H9 (cell line): ENCODE measurements around the gene CLEC16A. TPM values are rescaled to one million over a fixed set of nuclear protein-coding genes. Genes with fewer than 3 reads are reported as not detected.
"Not testable (repeated sequence)": the region's sequence is repeated elsewhere in the genome, so short reads cannot be mapped to it uniquely, and the experiment has no call there.

Experiments
- DNase-seq: peaks from one replicate; pipeline ENCODE4 v3.0.0-alpha.2; 2017
- H2AFZ ChIP-seq: one replicate; pipeline ENCODE4 v1.6.1; 2013; ENCODE audit warnings: mild to moderate bottlenecking, low read length, control low read depth, moderate library complexity
- H2AK5ac ChIP-seq: 2 replicates; pipeline ENCODE4 v1.6.1; 2013; ENCODE audit warnings: low read length, control low read depth, mixed read lengths; ENCODE audit not compliant: insufficient read length
- H2BK120ac ChIP-seq: one replicate; pipeline ENCODE4 v1.6.1; 2013; ENCODE audit warnings: low read depth, mild to moderate bottlenecking, low read length, control low read depth, inconsistent platforms; ENCODE audit not compliant: poor library complexity, severe bottlenecking
- H2BK12ac ChIP-seq: 2 replicates; pipeline ENCODE4 v1.6.1; 2013; ENCODE audit warnings: low read length, control low read depth, mixed read lengths, low read depth; ENCODE audit not compliant: insufficient read length
- H2BK15ac ChIP-seq: 2 replicates; pipeline ENCODE4 v1.6.1; 2013; ENCODE audit warnings: low read depth, low read length, control low read depth
- H2BK20ac ChIP-seq: one replicate; pipeline ENCODE4 v1.6.1; 2013; ENCODE audit warnings: low read depth, mild to moderate bottlenecking, low read length, control low read depth, inconsistent platforms; ENCODE audit not compliant: poor library complexity, severe bottlenecking
- H2BK5ac ChIP-seq: 2 replicates; pipeline ENCODE4 v1.6.1; 2013; ENCODE audit warnings: low read length, control low read depth, mixed read lengths; ENCODE audit not compliant: insufficient read length
- H3K14ac ChIP-seq: 2 replicates; pipeline ENCODE4 v1.6.1; 2013; ENCODE audit warnings: low read length, control low read depth; ENCODE audit not compliant: insufficient read depth
- H3K18ac ChIP-seq: 2 replicates; pipeline ENCODE4 v1.6.1; 2013; ENCODE audit warnings: low read depth, mild to moderate bottlenecking, mixed read lengths, low read length, control low read depth; ENCODE audit not compliant: insufficient read length
- H3K23ac ChIP-seq: 2 replicates; pipeline ENCODE4 v1.6.1; 2013; ENCODE audit warnings: low read length, control low read depth, mixed read lengths, low read depth; ENCODE audit not compliant: insufficient read length
- H3K23me2 ChIP-seq: 2 replicates; pipeline ENCODE4 v1.6.1; 2013; ENCODE audit warnings: low read depth, mild to moderate bottlenecking, mixed read lengths, low read length, control low read depth; ENCODE audit not compliant: insufficient read length, poor library complexity, severe bottlenecking
- H3K27ac ChIP-seq: 2 replicates; pipeline ENCODE4 v1.5.1; 2013; ENCODE audit warnings: low read length, control low read depth, mixed read lengths, low read depth; ENCODE audit not compliant: insufficient read length
- H3K27me3 ChIP-seq: 2 replicates; pipeline ENCODE4 v1.6.1; 2013; ENCODE audit warnings: low read length, control low read depth, inconsistent platforms; ENCODE audit not compliant: insufficient read depth
- H3K4ac ChIP-seq: 2 replicates; pipeline ENCODE4 v1.6.1; 2013; ENCODE audit warnings: low read depth, mild to moderate bottlenecking, control low read depth, inconsistent platforms, low read length, moderate library complexity
- H3K4me1 ChIP-seq: 2 replicates; pipeline ENCODE4 v1.6.1; 2013; ENCODE audit warnings: low read length, control low read depth, inconsistent platforms; ENCODE audit not compliant: insufficient read depth
- H3K4me2 ChIP-seq: 2 replicates; pipeline ENCODE4 v1.6.1; 2013; ENCODE audit warnings: low read length, control low read depth, mixed read lengths; ENCODE audit not compliant: insufficient read length, insufficient read depth
- H3K56ac ChIP-seq: 2 replicates; pipeline ENCODE4 v1.6.1; 2013; ENCODE audit warnings: low read depth, mild to moderate bottlenecking, mixed read lengths, low read length, control low read depth; ENCODE audit not compliant: insufficient read length
- H3K79me1 ChIP-seq: 2 replicates; pipeline ENCODE4 v1.6.1; 2013; ENCODE audit warnings: low read depth, mild to moderate bottlenecking, moderate library complexity, low read length, control low read depth, inconsistent platforms; ENCODE audit not compliant: insufficient read depth, poor library complexity, severe bottlenecking
- H3K79me2 ChIP-seq: 2 replicates; pipeline ENCODE4 v1.6.1; 2013; ENCODE audit warnings: low read length, control low read depth, inconsistent platforms; ENCODE audit not compliant: insufficient read depth
- H3K9ac ChIP-seq: 2 replicates; pipeline ENCODE4 v1.6.1; 2013; ENCODE audit warnings: low read length, control low read depth, mixed read lengths; ENCODE audit not compliant: insufficient read length; ENCODE audit errors: extremely low read depth
- H3K9me3 ChIP-seq: one replicate; pipeline ENCODE4 v1.6.1; 2013; ENCODE audit warnings: low read depth, low read length, inconsistent platforms; ENCODE audit not compliant: control insufficient read depth
- H3T11ph ChIP-seq: one replicate; pipeline ENCODE4 v1.6.1; 2013; ENCODE audit warnings: mild to moderate bottlenecking, low read length, control low read depth, inconsistent platforms
- H4K20me1 ChIP-seq: one replicate; pipeline ENCODE4 v1.6.1; 2013; ENCODE audit not compliant: control insufficient read depth, insufficient read length, insufficient read depth
- H4K5ac ChIP-seq: 2 replicates; pipeline ENCODE4 v1.6.1; 2013; ENCODE audit warnings: low read depth, mild to moderate bottlenecking, mixed read lengths, low read length, control low read depth; ENCODE audit not compliant: insufficient read length
- H4K8ac ChIP-seq: replicated peaks from 2 replicates; pipeline ENCODE4 v1.6.1; 2013; ENCODE audit warnings: low read length, control low read depth, mixed read lengths, low read depth; ENCODE audit not compliant: insufficient read length
- H4K91ac ChIP-seq: 2 replicates; pipeline ENCODE4 v1.6.1; 2013; ENCODE audit warnings: low read depth, mild to moderate bottlenecking, moderate library complexity, mixed read lengths, low read length, control low read depth; ENCODE audit not compliant: insufficient read length
- H3K27ac Mint-ChIP-seq, 3 experiments: 2 replicates in 2 of 3; 3 replicates in 1 of 3; pipeline ENCODE4 v1.8.0; 2020 to 2021; ENCODE audit warnings: mixed read lengths in 3 of 3, mild to moderate bottlenecking in 1 of 3, moderate library complexity in 1 of 3
- H3K27me3 Mint-ChIP-seq: 2 replicates; pipeline ENCODE4 v1.8.0; 2021; ENCODE audit warnings: low read depth, mild to moderate bottlenecking, moderate library complexity, mixed read lengths
- H3K36me3 Mint-ChIP-seq, 3 experiments: 2 replicates in 2 of 3; 3 replicates in 1 of 3; pipeline ENCODE4 v1.8.0; 2020 to 2021; ENCODE audit warnings: low read depth in 3 of 3, mixed read lengths in 3 of 3; ENCODE audit not compliant: insufficient read depth in 1 of 3
- H3K4me1 Mint-ChIP-seq, 2 experiments: 2 replicates each; pipeline ENCODE4 v1.8.0; 2020; ENCODE audit warnings: mixed read lengths in 2 of 2
- H3K4me3 Mint-ChIP-seq, 2 experiments: 2 replicates in 1 of 2; 3 replicates in 1 of 2; pipeline ENCODE4 v1.8.0; 2020 to 2021; ENCODE audit warnings: mild to moderate bottlenecking in 2 of 2, mixed read lengths in 2 of 2, moderate library complexity in 1 of 2
- H3K9me3 Mint-ChIP-seq, 2 experiments: 2 replicates in 1 of 2; 3 replicates in 1 of 2; pipeline ENCODE4 v1.8.0; 2020; ENCODE audit warnings: mild to moderate bottlenecking in 2 of 2, mixed read lengths in 2 of 2, moderate library complexity in 1 of 2
- WGBS: extraction: QIAGEN DNeasy Blood & Tissue Kit; methylation state at CpG from one replicate; pipeline ENCODE4 v1.1.7; 2013; ENCODE audit warnings: missing lambda C conversion rate, low lambda C conversion rate, mixed read lengths; ENCODE audit not compliant: insufficient read length; ENCODE audit errors: extremely low coverage; 5-methylcytosine and 5-hydroxymethylcytosine counted together
- total RNA-seq: library from RNA; stranded (reverse); gene quantifications from 2 replicates; pipeline ENCODE4 v1.2.1, GENCODE V29; 2021
- TF ChIP-seq, protein P1 (sequence below): fragments of 200-600 bp; sonication (generic); conservative IDR thresholded peaks from 3 replicates; pipeline ENCODE4 v1.8.0; 2021; ENCODE audit warnings: antibody characterized with exemption, mild to moderate bottlenecking

CLEC16A gene
- total RNA-seq, 1 experiment from 2014 or later = 15.2 TPM

DNA sequence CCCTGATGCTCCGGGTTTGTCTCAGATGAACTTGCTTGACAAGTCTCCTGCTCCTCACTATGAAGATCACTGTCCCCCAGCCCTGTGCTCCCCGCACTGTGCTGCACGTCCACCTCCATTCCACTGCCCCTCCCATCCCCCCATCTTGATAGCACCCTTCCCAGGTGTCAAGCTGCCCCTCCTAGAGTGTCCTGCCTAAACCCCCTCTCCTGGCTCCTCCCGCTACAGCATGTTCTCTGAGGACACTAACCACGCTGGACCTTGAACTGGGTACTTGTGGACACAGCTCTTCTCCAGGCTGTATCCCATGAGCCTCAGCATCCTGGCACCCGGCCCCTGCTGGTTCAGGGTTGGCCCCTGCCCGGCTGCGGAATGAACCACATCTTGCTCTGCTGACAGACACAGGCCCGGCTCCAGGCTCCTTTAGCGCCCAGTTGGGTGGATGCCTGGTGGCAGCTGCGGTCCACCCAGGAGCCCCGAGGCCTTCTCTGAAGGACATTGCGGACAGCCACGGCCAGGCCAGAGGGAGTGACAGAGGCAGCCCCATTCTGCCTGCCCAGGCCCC is 20.6 kb upstream of the CLEC16A start:
- no peak overlapping the region for H2BK15ac ChIP-seq
- no peak overlapping the region for H3T11ph ChIP-seq
- WGBS = no CpG with 5 or more reads among the region's 14 CpGs
- no peak overlapping the region for H3K18ac ChIP-seq
- Mint-ChIP-seq H3K27me3 (no peaks in the 10 kb centered on the region; the same call in 1 of the 2 replicates), H3K4me1 (peaks cover 0 to 8% of the 10 kb centered on the region in 2 experiments; a peak in 3 of 4 replicates), H3K27ac (peak overlapping the region in 1 of 3 experiments; percentile 67; a peak in 3 of 7 replicates), H3K36me3 (peaks cover 6 to 14% (median 11%) of the 10 kb centered on the region in 3 experiments), H3K9me3 (no peaks in the 10 kb centered on the region), H3K4me3 (no peak overlapping the region)
- H3K14ac ChIP-seq = no peak overlapping the region; the same call in 1 of the 2 replicates
- no peak overlapping the region for H3K56ac ChIP-seq
- H4K8ac ChIP-seq = no peak overlapping the region
- H4K20me1 ChIP-seq = no peaks in the 10 kb centered on the region
- H2BK5ac ChIP-seq = no peak overlapping the region
- TF ChIP-seq, protein P1, sequence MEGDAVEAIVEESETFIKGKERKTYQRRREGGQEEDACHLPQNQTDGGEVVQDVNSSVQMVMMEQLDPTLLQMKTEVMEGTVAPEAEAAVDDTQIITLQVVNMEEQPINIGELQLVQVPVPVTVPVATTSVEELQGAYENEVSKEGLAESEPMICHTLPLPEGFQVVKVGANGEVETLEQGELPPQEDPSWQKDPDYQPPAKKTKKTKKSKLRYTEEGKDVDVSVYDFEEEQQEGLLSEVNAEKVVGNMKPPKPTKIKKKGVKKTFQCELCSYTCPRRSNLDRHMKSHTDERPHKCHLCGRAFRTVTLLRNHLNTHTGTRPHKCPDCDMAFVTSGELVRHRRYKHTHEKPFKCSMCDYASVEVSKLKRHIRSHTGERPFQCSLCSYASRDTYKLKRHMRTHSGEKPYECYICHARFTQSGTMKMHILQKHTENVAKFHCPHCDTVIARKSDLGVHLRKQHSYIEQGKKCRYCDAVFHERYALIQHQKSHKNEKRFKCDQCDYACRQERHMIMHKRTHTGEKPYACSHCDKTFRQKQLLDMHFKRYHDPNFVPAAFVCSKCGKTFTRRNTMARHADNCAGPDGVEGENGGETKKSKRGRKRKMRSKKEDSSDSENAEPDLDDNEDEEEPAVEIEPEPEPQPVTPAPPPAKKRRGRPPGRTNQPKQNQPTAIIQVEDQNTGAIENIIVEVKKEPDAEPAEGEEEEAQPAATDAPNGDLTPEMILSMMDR = no peak
- no peaks in the 10 kb centered on the region for H3K79me1 ChIP-seq
- H4K91ac ChIP-seq = no peak overlapping the region
- no peak overlapping the region for H2BK120ac ChIP-seq
- no peak overlapping the region for H2AFZ ChIP-seq
- H3K4me1 ChIP-seq = no peaks in the 10 kb centered on the region
- no peak overlapping the region for H3K4ac ChIP-seq
- no peak overlapping the region for H3K27ac ChIP-seq
- H2BK20ac ChIP-seq = no peak overlapping the region
- no peak overlapping the region for H3K4me2 ChIP-seq
- H3K27me3 ChIP-seq = no peaks in the 10 kb centered on the region
- H2BK12ac ChIP-seq = no peak overlapping the region
- H3K79me2 ChIP-seq = no peaks in the 10 kb centered on the region
- H2AK5ac ChIP-seq = no peak overlapping the region
- H3K9ac ChIP-seq = no peak overlapping the region
- DNase-seq = no peak
- no peaks in the 10 kb centered on the region for H3K23me2 ChIP-seq
- H4K5ac ChIP-seq = no peak overlapping the region
- H3K23ac ChIP-seq = no peak overlapping the region
- no peaks in the 10 kb centered on the region for H3K9me3 ChIP-seq

DNA sequence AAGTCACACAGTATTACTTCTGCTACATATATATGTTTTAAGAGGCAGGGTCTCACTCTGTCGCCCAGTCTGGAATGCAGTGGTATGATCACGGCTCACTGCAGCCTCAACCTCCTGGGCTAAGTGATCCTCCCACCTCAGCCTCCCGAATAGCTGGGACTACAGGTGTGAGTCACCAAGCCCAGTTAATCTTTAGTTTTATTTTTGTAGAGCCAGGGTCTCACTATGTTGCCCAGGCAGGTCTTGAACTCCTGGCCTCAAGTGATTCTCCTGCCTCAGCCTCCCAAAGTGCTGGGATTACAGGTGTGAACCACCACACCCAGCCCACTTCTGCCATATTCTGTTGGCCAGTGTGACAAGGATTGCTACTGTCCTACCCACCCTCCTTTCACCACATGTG is 19.1 kb upstream of the CLEC16A start:
- not testable (repeated sequence) for H3K9me3 Mint-ChIP-seq, DNase-seq, H3K27me3 Mint-ChIP-seq, H2BK5ac ChIP-seq, H2BK12ac ChIP-seq, H4K20me1 ChIP-seq, H3K27ac Mint-ChIP-seq, H3K79me1 ChIP-seq, H3K9me3 ChIP-seq, H3K4me2 ChIP-seq, H3K56ac ChIP-seq, H4K91ac ChIP-seq, H3K9ac ChIP-seq, H3K27me3 ChIP-seq, H3T11ph ChIP-seq, H4K8ac ChIP-seq, H3K27ac ChIP-seq, H2AFZ ChIP-seq, H3K79me2 ChIP-seq, H2BK120ac ChIP-seq, H3K4me1 ChIP-seq, H3K23ac ChIP-seq, H2BK20ac ChIP-seq, H2AK5ac ChIP-seq, H3K4me3 Mint-ChIP-seq, H2BK15ac ChIP-seq, H4K5ac ChIP-seq, H3K4me1 Mint-ChIP-seq, H3K4ac ChIP-seq, H3K14ac ChIP-seq, H3K18ac ChIP-seq, H3K23me2 ChIP-seq
- no CpG with 5 or more reads among the region's 3 CpGs for WGBS
- H3K36me3 Mint-ChIP-seq = peaks cover 6 to 26% (median 16%) of the 10 kb centered on the region in 3 experiments
